HL-60 (cell line): ENCODE data around the gene MIAT.

Experiments
- DNase-seq, 2 experiments: peaks; one replicate each; pipeline ENCODE4 v3.0.0-alpha.2; 2010 to 2020; ENCODE audit warnings: low read depth in 1 of 2, low spot score in 1 of 2
- H3K27ac ChIP-seq: fragments of 250-450 bp; sonication (Bioruptor Pico); replicated peaks from 2 replicates; pipeline ENCODE4 v1.5.1; 2020; ENCODE audit warnings: mild to moderate bottlenecking, moderate library complexity
- H3K27me3 ChIP-seq: fragments of 250-450 bp; sonication (Bioruptor Pico); 2 replicates; pipeline ENCODE4 v1.5.1; 2021; ENCODE audit warnings: mild to moderate bottlenecking, moderate library complexity; ENCODE audit not compliant: insufficient read depth, poor library complexity, severe bottlenecking
- H3K4me3 ChIP-seq: replicated peaks from 2 replicates; pipeline ENCODE4 v1.5.1; 2011; ENCODE audit warnings: mild to moderate bottlenecking, control low read depth, low read length; ENCODE audit not compliant: insufficient read depth
- CTCF ChIP-seq: IDR thresholded peaks from one replicate; pipeline ENCODE4 v1.5.1; 2011; ENCODE audit warnings: low read length, control low read depth, inconsistent platforms; ENCODE audit not compliant: insufficient read depth
- GABPA ChIP-seq: IDR thresholded peaks from 2 replicates; pipeline ENCODE4 v1.6.1; 2012; ENCODE audit warnings: low read depth
- POLR2AphosphoS5 ChIP-seq: IDR thresholded peaks from 2 replicates; pipeline ENCODE4 v1.6.1; 2012; ENCODE audit warnings: low read depth
- REST ChIP-seq: IDR thresholded peaks from 2 replicates; pipeline ENCODE4 v1.6.1; 2012; ENCODE audit warnings: low read depth; ENCODE audit not compliant: insufficient replicate concordance
- SPI1 ChIP-seq: IDR thresholded peaks from 2 replicates; pipeline ENCODE4 v1.6.1; 2012; ENCODE audit warnings: low read depth, mild to moderate bottlenecking, borderline replicate concordance

MIAT gene

GRCh38 chr22:26648011-26648497 is 9.3 kb upstream of the MIAT start:
- peak in 1 of 2 experiments; percentile 70 for DNase-seq
- peak overlapping the region; percentile 82 for H3K27ac ChIP-seq
- no peaks in the 10 kb centered on the region for H3K27me3 ChIP-seq
- TF ChIP-seq SPI1 (no peak), POLR2AphosphoS5 (peak; percentile 62; the same call in 1 of the 2 replicates)
- H3K4me3 ChIP-seq: no peak overlapping the region

- Histone ChIP-seq H3K27ac (peak overlapping the region; percentile 82), H3K27me3 (no peaks in the 10 kb centered on the region), H3K4me3 (no peak overlapping the region)
- peak in 1 of 2 experiments; percentile 81 for DNase-seq
- TF ChIP-seq GABPA (no peak), CTCF (no peak), SPI1 (peak; percentile 58; the same call in 1 of the 2 replicates), REST (no peak), POLR2AphosphoS5 (peak; percentile 46; the same call in 1 of the 2 replicates)
Observed at GRCh38 chr22:26648528-26649388, 8.6 kb upstream of the MIAT start.

- Histone ChIP-seq H3K4me3 (no peak overlapping the region), H3K27ac (no peak overlapping the region), H3K27me3 (no peaks in the 10 kb centered on the region)
- TF ChIP-seq CTCF: no peak
- no peak for TF ChIP-seq REST
- TF ChIP-seq POLR2AphosphoS5: no peak
- TF ChIP-seq SPI1: no peak
- no peak for TF ChIP-seq GABPA
- DNase-seq: no peak
Observed at GRCh38 chr22:26650722-26651421, 6.5 kb upstream of the MIAT start.

- no peak for DNase-seq
- Histone ChIP-seq H3K27ac (no peak overlapping the region), H3K27me3 (peaks cover 1% of the 10 kb centered on the region), H3K4me3 (no peak overlapping the region)
- TF ChIP-seq GABPA: no peak
- TF ChIP-seq CTCF: no peak
Observed at GRCh38 chr22:26651815-26652214, 5.6 kb upstream of the MIAT start.
